CD8-positive, alpha-beta memory T cell (primary cell): ENCODE measurements around the gene VPS45. TPM values are rescaled to one million over a fixed set of nuclear protein-coding genes. Genes with fewer than 3 reads are reported as not detected.
A peak's percentile ranks its signal among the peaks of the same experiment; 100 is the strongest.

Experiments
- CTCF ChIA-PET: fragments of 350-600 bp; sonication (Branson Sonifier 250); formaldehyde crosslinking; loops from one replicate; lab custom pipeline; 2021; ENCODE audit warnings: antibody characterized with exemption; lab: Charles Lee
- POLR2A ChIA-PET: fragments of 350-600 bp; sonication (Branson Sonifier 250); formaldehyde crosslinking; loops from one replicate; lab custom pipeline; 2021; ENCODE audit warnings: antibody characterized with exemption; lab: Charles Lee
- DNase-seq, 5 donors: peaks; one replicate each; pipeline versions ENCODE4 v3.0.0 to v3.0.0-alpha.2; 2020 to 2022; ENCODE audit warnings: mixed read lengths in 1 of 5
- H3K27ac ChIP-seq: one replicate; pipeline ENCODE4 v1.7.0; 2013; ENCODE audit warnings: low read depth, mild to moderate bottlenecking, low read length, moderate library complexity
- H3K27me3 ChIP-seq: 2 replicates; pipeline ENCODE4 v1.7.0; 2013; ENCODE audit warnings: low read length, mild to moderate bottlenecking; ENCODE audit not compliant: insufficient read depth, poor library complexity, severe bottlenecking
- H3K36me3 ChIP-seq: 2 replicates; pipeline ENCODE4 v1.7.0; 2013; ENCODE audit warnings: mild to moderate bottlenecking, low read length, moderate library complexity; ENCODE audit not compliant: insufficient read depth
- H3K4me1 ChIP-seq: 2 replicates; pipeline ENCODE4 v1.7.0; 2013; ENCODE audit warnings: mild to moderate bottlenecking, low read length, moderate library complexity; ENCODE audit not compliant: insufficient read depth
- H3K4me3 ChIP-seq: 2 replicates; pipeline ENCODE4 v1.7.0; 2013; ENCODE audit warnings: mild to moderate bottlenecking, low read length
- H3K9me3 ChIP-seq: 2 replicates; pipeline ENCODE4 v1.7.0; 2013; ENCODE audit warnings: mild to moderate bottlenecking, low read length
- H3K27ac Mint-ChIP-seq, 8 donors: one replicate each; pipeline ENCODE4 v1.8.0; 2020 to 2021; ENCODE audit warnings: mixed read lengths in 8 of 8, mild to moderate bottlenecking in 6 of 8, inconsistent platforms in 3 of 8, moderate library complexity in 3 of 8
- H3K27me3 Mint-ChIP-seq, 2 donors: one replicate each; pipeline ENCODE4 v1.8.0; 2020 to 2021; ENCODE audit warnings: mixed read lengths in 2 of 2, mild to moderate bottlenecking in 1 of 2, moderate library complexity in 1 of 2
- H3K36me3 Mint-ChIP-seq, 3 donors: one replicate each; pipeline ENCODE4 v1.8.0; 2020 to 2021; ENCODE audit warnings: mixed read lengths in 3 of 3, inconsistent platforms in 1 of 3, mild to moderate bottlenecking in 1 of 3
- H3K4me1 Mint-ChIP-seq, 3 donors: one replicate each; pipeline ENCODE4 v1.8.0; 2020 to 2021; ENCODE audit warnings: mixed read lengths in 3 of 3, inconsistent platforms in 1 of 3, mild to moderate bottlenecking in 1 of 3
- H3K4me3 Mint-ChIP-seq, 7 donors: one replicate each; pipeline ENCODE4 v1.8.0; 2020 to 2021; ENCODE audit warnings: mixed read lengths in 7 of 7, mild to moderate bottlenecking in 6 of 7, moderate library complexity in 4 of 7, inconsistent platforms in 2 of 7
- H3K9me3 Mint-ChIP-seq, 5 donors: one replicate each; pipeline ENCODE4 v1.8.0; 2020 to 2022; ENCODE audit warnings: mixed read lengths in 5 of 5, mild to moderate bottlenecking in 3 of 5, moderate library complexity in 2 of 5, inconsistent platforms in 1 of 5
- polyA plus RNA-seq: library from polyadenylated mRNA; unstranded; fragments of 300-500 nt; fragmentation: Illumina TruSeq; gene quantifications from one replicate; pipeline ENCODE4 v1.2.3, GENCODE V29; 2021
- total RNA-seq, 2 experiments: library from RNA; stranded (reverse); gene quantifications; one replicate each; pipeline ENCODE4 v1.2.3, GENCODE V29; 2021

The VPS45 gene
- total and polyA plus RNA-seq, 3 experiments from 2014 or later: 26.3 to 33.6 (median 27.5) TPM

DNA sequence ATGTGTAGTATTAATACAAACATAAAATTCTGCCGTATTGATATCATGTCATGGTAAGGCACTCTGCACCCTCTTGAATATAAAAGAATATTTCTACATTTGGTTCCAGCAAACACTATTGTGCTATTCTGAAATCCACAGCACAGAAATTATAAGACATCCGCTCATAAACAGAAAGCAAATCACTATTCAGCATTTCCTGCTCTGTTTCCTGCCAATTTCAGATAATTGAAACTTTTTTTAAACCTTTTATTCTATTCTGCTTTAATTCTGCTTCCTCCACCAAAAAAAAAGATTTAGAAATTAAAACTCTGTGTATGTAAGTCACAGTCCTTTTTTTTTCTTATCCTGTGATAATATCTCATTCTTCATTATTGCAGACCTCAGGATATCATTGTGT, 42.5 kb downstream of the VPS45 start:
- H3K27ac Mint-ChIP-seq: peak overlapping the region; percentile 81 to 95 (median 90)
- peak overlapping the region; percentile 75 to 91 (median 84) for H3K4me3 Mint-ChIP-seq
- peak overlapping the region; percentile 48 for H3K27ac ChIP-seq
- no peaks in the 10 kb centered on the region for H3K9me3 ChIP-seq
- H3K9me3 Mint-ChIP-seq: peaks cover 2 to 12% (median 7%) of the 10 kb centered on the region in 5 donors
- no peaks in the 10 kb centered on the region for H3K27me3 ChIP-seq
- H3K4me1 Mint-ChIP-seq: peaks cover 76 to 85% (median 79%) of the 10 kb centered on the region in 3 donors
- H3K4me1 ChIP-seq: peaks cover 58% of the 10 kb centered on the region
- H3K4me3 ChIP-seq: peak overlapping the region; percentile 39
- POLR2A ChIA-PET: interaction anchor here (1.1 kb wide), 1 partner anchor 40 kb away, joined by 6 read pairs; the partner anchor contains the start of gene PLEKHO1
- peaks cover 5 to 22% (median 14%) of the 10 kb centered on the region in 3 donors for H3K36me3 Mint-ChIP-seq
- CTCF ChIA-PET: interaction anchor here (0.9 to 1.4 kb wide), 3 partner anchors 27 to 55 kb away, joined by 3 to 5 read pairs (median 4); partner anchors contain the start of gene PLEKHO1
- peak in 2 of 5 donors; percentile 10 to 19 for DNase-seq
- no peaks in the 10 kb centered on the region for H3K27me3 Mint-ChIP-seq
- no peaks in the 10 kb centered on the region for H3K36me3 ChIP-seq

DNA sequence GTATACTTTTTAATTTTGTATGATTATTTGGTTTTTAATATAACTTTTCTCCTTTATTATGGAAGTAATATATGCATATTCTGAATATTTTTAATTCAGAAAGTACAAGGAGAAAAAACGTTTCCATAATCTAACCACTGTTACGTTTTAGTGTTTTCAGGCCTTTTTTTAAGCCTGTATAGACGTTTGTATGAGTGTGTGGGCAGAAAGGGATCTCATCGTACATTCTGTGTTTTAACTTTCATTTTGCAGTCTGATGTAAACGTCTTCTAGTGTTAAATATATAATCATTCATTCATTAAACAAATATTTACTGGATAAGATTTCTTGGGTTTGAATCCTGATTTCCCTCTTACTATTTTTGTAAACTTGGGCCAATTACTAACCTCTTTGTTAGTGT, 44.1 kb downstream of the VPS45 start:
- peaks cover 64 to 80% (median 65%) of the 10 kb centered on the region in 3 donors for H3K4me1 Mint-ChIP-seq
- H3K4me1 ChIP-seq: peaks cover 43% of the 10 kb centered on the region
- peak overlapping the region; percentile 75 to 91 (median 84) for H3K4me3 Mint-ChIP-seq
- H3K27me3 Mint-ChIP-seq: no peaks in the 10 kb centered on the region
- H3K27ac ChIP-seq: no peak overlapping the region
- peak overlapping the region in 7 of 8 donors; percentile 73 to 95 (median 85) for H3K27ac Mint-ChIP-seq
- H3K36me3 ChIP-seq: no peaks in the 10 kb centered on the region
- no peak for DNase-seq
- H3K9me3 ChIP-seq: no peaks in the 10 kb centered on the region
- H3K27me3 ChIP-seq: no peaks in the 10 kb centered on the region
- H3K9me3 Mint-ChIP-seq: peaks cover 6 to 22% (median 12%) of the 10 kb centered on the region in 5 donors
- H3K4me3 ChIP-seq: no peak overlapping the region
- POLR2A ChIA-PET: interaction anchor here (0.7 kb wide), 1 partner anchor 39 kb away, joined by 3 read pairs; no protein-coding TSS in a partner anchor
- CTCF ChIA-PET: no interaction called here
- peaks cover 12 to 30% (median 23%) of the 10 kb centered on the region in 3 donors for H3K36me3 Mint-ChIP-seq

DNA sequence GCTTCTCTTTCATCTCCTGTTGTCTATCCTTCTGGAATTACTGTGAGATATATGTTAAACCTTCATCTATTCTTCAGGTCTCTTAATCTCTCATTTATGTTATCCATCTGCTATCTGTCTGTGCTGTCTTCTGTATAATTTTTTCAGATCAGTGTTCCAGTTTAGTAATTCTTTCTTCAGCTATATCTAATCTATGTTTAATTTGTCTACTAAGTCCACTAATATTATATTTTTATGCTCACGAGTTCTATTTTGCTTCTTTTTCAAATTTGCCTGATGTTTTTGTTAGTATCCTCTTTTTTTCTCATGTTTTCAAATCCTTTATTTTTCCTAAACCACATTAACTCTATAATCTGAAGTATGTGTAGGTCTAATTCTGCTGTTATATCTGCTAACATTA, 47.5 kb downstream of the VPS45 start:
- no peak for DNase-seq
- Mint-ChIP-seq H3K4me1 (peaks cover 37 to 59% (median 43%) of the 10 kb centered on the region in 3 donors), H3K27me3 (no peaks in the 10 kb centered on the region), H3K36me3 (peaks cover 12 to 30% (median 27%) of the 10 kb centered on the region in 3 donors), H3K4me3 (no peak overlapping the region), H3K9me3 (peaks cover 6 to 22% (median 12%) of the 10 kb centered on the region in 5 donors), H3K27ac (peak overlapping the region in 2 of 8 donors; percentile 30 to 46)
- H3K4me1 ChIP-seq: peaks cover 12% of the 10 kb centered on the region
- no peak overlapping the region for H3K4me3 ChIP-seq
- H3K9me3 ChIP-seq: no peaks in the 10 kb centered on the region
- POLR2A ChIA-PET: no interaction called here
- H3K27me3 ChIP-seq: no peaks in the 10 kb centered on the region
- no peak overlapping the region for H3K27ac ChIP-seq
- CTCF ChIA-PET: interaction anchor here (1.3 kb wide), 1 partner anchor 41 kb away, joined by 3 read pairs; no protein-coding TSS in a partner anchor
- no peaks in the 10 kb centered on the region for H3K36me3 ChIP-seq

DNA sequence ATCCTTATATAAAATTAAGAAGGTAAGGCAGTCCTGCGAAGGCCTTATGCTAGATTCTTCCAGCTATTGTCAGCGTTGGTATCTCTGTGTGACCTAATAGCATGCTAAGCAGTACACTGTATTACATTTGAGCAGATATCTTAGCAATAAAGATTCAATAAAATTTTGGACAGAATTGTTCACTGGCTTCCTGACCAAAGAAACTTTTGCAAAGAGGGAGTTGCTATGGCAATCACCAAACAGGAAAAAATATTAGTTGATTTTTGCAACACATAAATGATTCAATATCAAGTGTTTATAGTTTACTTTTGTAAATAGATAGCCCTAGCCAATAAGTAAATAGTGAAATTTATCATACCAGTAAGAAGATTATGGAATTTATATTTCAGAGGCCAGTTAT, 51.1 kb downstream of the VPS45 start:
- Histone ChIP-seq H3K4me1 (no peaks in the 10 kb centered on the region), H3K27ac (no peak overlapping the region), H3K9me3 (no peaks in the 10 kb centered on the region), H3K36me3 (no peaks in the 10 kb centered on the region), H3K4me3 (no peak overlapping the region), H3K27me3 (no peaks in the 10 kb centered on the region)
- peaks cover 15 to 32% (median 26%) of the 10 kb centered on the region in 3 donors for H3K36me3 Mint-ChIP-seq
- H3K4me1 Mint-ChIP-seq: peaks cover 12 to 38% (median 21%) of the 10 kb centered on the region in 3 donors
- peak overlapping the region in 1 of 8 donors; percentile 41 for H3K27ac Mint-ChIP-seq
- H3K9me3 Mint-ChIP-seq: peaks cover 6 to 18% (median 12%) of the 10 kb centered on the region in 5 donors
- no peaks in the 10 kb centered on the region for H3K27me3 Mint-ChIP-seq
- POLR2A ChIA-PET: no interaction called here
- no peak for DNase-seq
- CTCF ChIA-PET: no interaction called here
- no peak overlapping the region for H3K4me3 Mint-ChIP-seq

GRCh38 chr1:150121236-150121862, 53.8 kb downstream of the VPS45 start:
- Mint-ChIP-seq H3K4me1 (peaks cover 6 to 25% (median 21%) of the 10 kb centered on the region in 3 donors), H3K27ac (peak overlapping the region in 1 of 8 donors; percentile 69), H3K4me3 (no peak overlapping the region), H3K36me3 (peaks cover 5 to 24% (median 6%) of the 10 kb centered on the region in 3 donors), H3K27me3 (no peaks in the 10 kb centered on the region), H3K9me3 (no peaks in the 10 kb centered on the region)
- H3K27ac ChIP-seq: no peak overlapping the region
- no peaks in the 10 kb centered on the region for H3K9me3 ChIP-seq
- H3K4me3 ChIP-seq: no peak overlapping the region
- CTCF ChIA-PET: no interaction called here
- POLR2A ChIA-PET: no interaction called here
- no peak for DNase-seq
- H3K4me1 ChIP-seq: no peaks in the 10 kb centered on the region
- H3K36me3 ChIP-seq: no peaks in the 10 kb centered on the region
- no peaks in the 10 kb centered on the region for H3K27me3 ChIP-seq

DNA sequence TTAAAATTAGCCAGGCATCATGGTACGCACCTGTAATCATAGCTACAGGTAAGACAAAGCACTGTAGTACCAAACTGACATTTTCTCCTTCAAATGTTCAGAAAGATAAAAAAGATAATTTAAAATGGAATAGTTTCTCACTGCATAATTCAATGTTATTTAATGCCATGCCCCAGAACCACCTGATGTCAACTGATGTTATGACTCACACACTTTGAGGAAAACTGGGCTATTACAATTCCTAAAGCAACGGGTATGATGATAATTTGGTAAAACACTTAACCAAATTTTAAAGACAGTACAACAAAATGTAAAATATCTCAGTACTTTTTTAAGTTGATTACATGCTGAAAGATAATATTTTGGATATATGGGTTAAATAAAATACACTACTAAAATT, 59.2 kb downstream of the VPS45 start:
- Mint-ChIP-seq H3K36me3 (peaks cover 5 to 20% (median 6%) of the 10 kb centered on the region in 3 donors), H3K27me3 (no peaks in the 10 kb centered on the region), H3K9me3 (no peaks in the 10 kb centered on the region), H3K4me1 (peaks cover 0 to 3% (median 2%) of the 10 kb centered on the region in 3 donors), H3K27ac (no peak overlapping the region), H3K4me3 (no peak overlapping the region)
- ChIA-PET POLR2A (interaction anchor here (0.8 kb wide), 1 partner anchor 9 kb away, joined by 3 read pairs; no protein-coding TSS in a partner anchor), CTCF (interaction anchor here (2.1 kb wide), 1 partner anchor 54 kb away, joined by 6 read pairs; no protein-coding TSS in a partner anchor)
- Histone ChIP-seq H3K27ac (no peak overlapping the region), H3K36me3 (no peaks in the 10 kb centered on the region), H3K27me3 (no peaks in the 10 kb centered on the region), H3K4me1 (no peaks in the 10 kb centered on the region), H3K9me3 (no peaks in the 10 kb centered on the region), H3K4me3 (no peak overlapping the region)
- DNase-seq: no peak

- Histone ChIP-seq H3K27ac (no peak overlapping the region), H3K9me3 (no peaks in the 10 kb centered on the region), H3K4me3 (no peak overlapping the region), H3K27me3 (no peaks in the 10 kb centered on the region), H3K4me1 (no peaks in the 10 kb centered on the region), H3K36me3 (no peaks in the 10 kb centered on the region)
- Mint-ChIP-seq H3K4me3 (no peak overlapping the region), H3K27ac (no peak overlapping the region), H3K27me3 (no peaks in the 10 kb centered on the region), H3K36me3 (peaks cover 0 to 19% (median 3%) of the 10 kb centered on the region in 3 donors), H3K4me1 (peaks cover 0 to 9% (median 0%) of the 10 kb centered on the region in 3 donors), H3K9me3 (no peaks in the 10 kb centered on the region)
- DNase-seq: no peak
- POLR2A ChIA-PET: interaction anchor here (1.3 kb wide), 1 partner anchor 22 kb away, joined by 4 read pairs; the partner anchor contains the start of gene PLEKHO1
- CTCF ChIA-PET: interaction anchor here (2.1 kb wide), 1 partner anchor 54 kb away, joined by 6 read pairs; no protein-coding TSS in a partner anchor
Observed at GRCh38 chr1:150127464-150127863, 59.9 kb downstream of the VPS45 start.

GRCh38 chr1:150127868-150128267, 60.3 kb downstream of the VPS45 start:
- Mint-ChIP-seq H3K9me3 (no peaks in the 10 kb centered on the region), H3K36me3 (peaks cover 0 to 22% (median 5%) of the 10 kb centered on the region in 3 donors), H3K27ac (peak overlapping the region in 1 of 8 donors; percentile 40), H3K4me3 (no peak overlapping the region), H3K27me3 (no peaks in the 10 kb centered on the region), H3K4me1 (peaks cover 0 to 13% (median 4%) of the 10 kb centered on the region in 3 donors)
- no peak for DNase-seq
- Histone ChIP-seq H3K4me3 (no peak overlapping the region), H3K27me3 (no peaks in the 10 kb centered on the region), H3K27ac (no peak overlapping the region), H3K4me1 (no peaks in the 10 kb centered on the region), H3K9me3 (no peaks in the 10 kb centered on the region), H3K36me3 (no peaks in the 10 kb centered on the region)
- CTCF ChIA-PET: interaction anchor here (2.1 kb wide), 1 partner anchor 55 kb away, joined by 6 read pairs; no protein-coding TSS in a partner anchor
- POLR2A ChIA-PET: interaction anchor here (1.3 kb wide), 1 partner anchor 22 kb away, joined by 4 read pairs; the partner anchor contains the start of gene PLEKHO1
